H1 (cell line): Measurements from ENCODE around the gene UPF1. TPM values are rescaled to one million over a fixed set of nuclear protein-coding genes. Genes with fewer than 3 reads are reported as not detected.

Experiments
- FOSL1 ChIP-seq: IDR thresholded peaks from 2 replicates; pipeline ENCODE4 v1.6.1; 2011; ENCODE audit warnings: mild to moderate bottlenecking, low read depth, low read length, moderate library complexity; ENCODE audit not compliant: insufficient read depth
- HDAC2 ChIP-seq, 2 experiments: fragments of 300-600 bp in 1 of 2; sonication (generic) in 1 of 2; IDR thresholded peaks; 2 replicates each; pipeline ENCODE4 v1.6.1; 2011 to 2012; ENCODE audit warnings: low read depth in 2 of 2, low read length in 2 of 2, mild to moderate bottlenecking in 2 of 2, moderate library complexity in 2 of 2, borderline replicate concordance in 1 of 2, inconsistent platforms in 1 of 2
- TCF12 ChIP-seq: IDR thresholded peaks from 2 replicates; pipeline ENCODE4 v1.6.1; 2011; ENCODE audit warnings: low read depth, mild to moderate bottlenecking, low read length
- polyA plus RNA-seq, 7 experiments: library from polyadenylated mRNA; depleted of rRNA in 3 of 7; stranded (reverse) in 5 of 7; unstranded in 2 of 7; fragments of >200 nt in 5 of 7; fragments of 200-250 nt in 2 of 7; gene quantifications; 1 replicate in 5 of 7; 2 replicates in 1 of 7; 4 replicates in 1 of 7; pipeline versions ENCODE4 v1.2.1 to v1.2.3, GENCODE V29; 2011 to 2013; ENCODE audit warnings: missing spikeins in 2 of 7, mixed read lengths in 2 of 7
- total RNA-seq: library from RNA; stranded (reverse); fragmentation: NEBNext Ultra II Directional; extraction: Animal tissue kit (Norgen Biotek cat#: 25700); gene quantifications from 2 replicates; pipeline ENCODE4 v1.2.1, GENCODE V29; 2021
- TF ChIP-seq, protein P1 (sequence below): IDR thresholded peaks from 2 replicates; pipeline ENCODE4 v1.6.1; 2012; ENCODE audit warnings: inconsistent platforms

Gene UPF1
- total and polyA plus RNA-seq, 2 of the 8 experiments (the other 6 are each of a cell fraction or from before 2014, with no cell fraction given): 46.4 to 62.0 TPM

DNA sequence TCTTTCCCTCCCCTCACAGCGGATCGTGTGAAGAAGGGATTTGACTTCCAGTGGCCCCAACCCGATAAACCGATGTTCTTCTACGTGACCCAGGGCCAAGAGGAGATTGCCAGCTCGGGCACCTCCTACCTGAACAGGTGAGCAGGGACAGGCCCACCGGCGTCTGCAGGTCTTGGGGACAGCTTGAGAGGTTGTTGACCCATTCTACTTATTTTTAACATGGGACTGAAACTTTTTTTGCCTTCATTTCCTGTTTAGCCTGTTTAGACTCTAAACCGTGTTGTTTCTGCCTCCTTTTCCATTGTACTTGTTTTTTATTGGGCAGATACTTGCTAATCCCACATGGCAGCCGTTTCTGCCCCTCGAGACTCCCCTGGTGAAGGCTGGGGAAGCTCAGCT, 28.5 kb downstream of the UPF1 start (continued):
- TF ChIP-seq, protein P1, sequence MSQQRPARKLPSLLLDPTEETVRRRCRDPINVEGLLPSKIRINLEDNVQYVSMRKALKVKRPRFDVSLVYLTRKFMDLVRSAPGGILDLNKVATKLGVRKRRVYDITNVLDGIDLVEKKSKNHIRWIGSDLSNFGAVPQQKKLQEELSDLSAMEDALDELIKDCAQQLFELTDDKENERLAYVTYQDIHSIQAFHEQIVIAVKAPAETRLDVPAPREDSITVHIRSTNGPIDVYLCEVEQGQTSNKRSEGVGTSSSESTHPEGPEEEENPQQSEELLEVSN: no peak
- no peak for TF ChIP-seq HDAC2 (IDR thresholded peaks at IDR 0.05; ENCODE audit: borderline replicate concordance in 1 of 2, low read depth in 2 of 2, low read length in 2 of 2)
- no peak for TF ChIP-seq FOSL1
- no peak for TF ChIP-seq TCF12
